HCT116 (cell line): Measurements from ENCODE around the gene GDF2.

ENCODE experiments used
- CBX3 ChIP-seq: IDR thresholded peaks from 2 replicates; pipeline ENCODE4 v1.6.1; 2012; ENCODE audit warnings: low read depth
- EZH2 ChIP-seq: fragments of 200-600 bp; sonication (generic); IDR thresholded peaks from 2 replicates; pipeline ENCODE4 v1.6.1; 2017; ENCODE audit warnings: antibody characterized with exemption, mixed run types
- POLR2A ChIP-seq: IDR thresholded peaks from 2 replicates; pipeline ENCODE4 v1.7.0; 2011; ENCODE audit warnings: borderline replicate concordance; ENCODE audit not compliant: insufficient read depth, insufficient read length; ENCODE audit errors: extremely low read depth

DNA sequence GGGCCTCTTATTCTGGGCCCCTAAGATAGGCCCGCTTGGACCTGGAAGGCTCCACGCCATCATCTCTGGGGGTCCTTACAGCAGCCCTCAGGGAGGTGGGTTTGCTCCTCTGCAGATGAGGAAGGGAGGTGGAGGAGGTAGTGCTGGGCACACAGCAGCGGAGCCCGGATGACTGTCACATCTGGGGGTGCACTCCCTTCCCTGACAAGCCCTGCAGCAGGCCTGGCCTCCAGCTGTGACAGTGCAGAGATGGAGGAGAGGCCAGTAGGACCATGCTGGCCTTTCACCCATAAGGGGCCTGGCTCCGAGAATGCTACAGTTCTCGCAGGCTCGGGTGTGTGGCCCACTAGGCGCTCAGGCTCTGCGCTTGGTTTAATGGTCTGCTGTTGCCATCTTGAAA is 9.2 kb downstream of the GDF2 start:
- TF ChIP-seq EZH2 (no peak), POLR2A (no peak), CBX3 (no peak)
